MM.1S (cell line): ENCODE results near the gene DYNC1H1.

Experiments used
- CTCF ChIP-seq: fragments of 300-600 bp; sonication (generic); IDR thresholded peaks from 2 replicates; pipeline ENCODE4 v1.5.1; 2016; ENCODE audit warnings: antibody characterized with exemption, low read length, mixed read lengths
- EZH2 ChIP-seq: fragments of 300-600 bp; sonication (generic); optimal IDR thresholded peaks from 2 replicates; pipeline ENCODE3; 2017; ENCODE audit warnings: low read depth, mild to moderate bottlenecking, antibody characterized with exemption, low read length, mixed read lengths

DNA sequence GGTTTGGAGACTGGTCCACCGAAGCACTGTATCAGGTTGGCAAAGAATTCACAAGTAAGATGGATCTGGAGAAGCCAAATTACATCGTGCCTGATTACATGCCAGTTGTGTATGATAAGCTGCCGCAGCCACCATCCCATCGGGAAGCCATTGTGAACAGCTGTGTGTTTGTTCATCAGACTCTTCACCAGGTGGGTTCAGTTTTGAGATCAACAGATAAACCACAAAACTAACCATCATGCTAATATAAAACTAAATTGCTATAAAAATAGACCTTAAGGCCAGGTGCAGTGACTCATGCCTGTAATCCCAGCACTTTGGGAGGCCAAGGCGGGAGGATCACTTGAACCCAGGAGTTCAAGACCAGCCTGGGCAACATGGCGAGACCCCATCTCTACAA, 63.6 kb downstream of the DYNC1H1 start:
- TF ChIP-seq CTCF (no peak), EZH2 (no peak)
